Measurements from ENCODE around the gene KBTBD12. TPM values are rescaled to one million over a fixed set of nuclear protein-coding genes. Genes with fewer than 3 reads are reported as not detected.

The KBTBD12 gene
- total and polyA plus RNA-seq, 2 experiments from 2014 or later, result 0.07 TPM; not detected in 1

DNA sequence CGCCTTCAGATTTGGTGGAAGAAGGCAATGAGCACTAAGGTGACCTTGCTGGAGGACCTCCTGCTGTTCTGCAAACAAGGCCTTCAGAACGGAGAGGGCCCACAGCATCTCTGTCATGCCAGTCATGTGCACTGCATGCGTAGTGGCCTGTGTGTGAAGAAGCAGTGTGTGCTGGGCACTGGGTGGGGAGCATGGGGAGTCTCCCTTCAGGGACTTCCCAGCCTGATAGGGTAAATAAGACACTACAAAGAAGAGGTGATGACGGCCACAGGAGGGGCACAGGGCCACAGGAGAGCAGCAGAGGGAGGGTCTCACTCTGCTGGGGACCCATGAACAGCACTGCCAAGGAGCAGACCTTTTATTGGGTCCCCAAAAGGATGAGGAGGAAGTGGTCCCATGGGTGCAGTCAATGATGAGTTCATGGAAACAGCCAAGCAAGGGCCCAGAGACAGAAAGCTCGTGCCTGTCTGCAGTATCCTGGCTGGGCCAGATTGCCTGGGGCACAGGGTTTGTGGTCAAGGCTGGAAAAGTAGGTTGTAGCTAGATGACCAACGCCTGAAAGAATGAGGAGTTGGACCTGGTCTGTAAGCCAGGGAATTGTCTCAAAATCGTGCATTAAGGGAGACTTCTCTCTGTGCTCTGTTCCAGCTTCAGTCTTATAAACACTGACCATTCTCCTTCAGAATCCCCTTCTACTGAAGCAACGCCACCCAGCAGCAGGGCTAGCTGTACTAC lies 69.4 kb downstream of the KBTBD12 start:
- Histone ChIP-seq H3K27ac (no peak overlapping the region), H3K9me3 (ENCODE audit: low read depth) (no peaks in the 10 kb centered on the region), H2AFZ (no peak overlapping the region), H3K36me3 (replicated peaks; ENCODE audit: insufficient read depth, low read depth) (no peaks in the 10 kb centered on the region), H4K20me1 (ENCODE audit: insufficient read depth, poor library complexity, severe bottlenecking) (no peaks in the 10 kb centered on the region), H3K9me2 (replicated peaks; ENCODE audit: insufficient read depth) (no peaks in the 10 kb centered on the region), H3K4me3 (no peak overlapping the region), H3K79me2 (no peaks in the 10 kb centered on the region), H3K4me1 (ENCODE audit: insufficient read depth) (no peaks in the 10 kb centered on the region), H3K27me3 (no peaks in the 10 kb centered on the region), H3K4me2 (no peak overlapping the region)
- TF ChIP-seq EZH2phosphoT487 (IDR thresholded peaks at IDR 0.05; ENCODE audit: low read depth, severe bottlenecking, unreplicated experiment), result no peak
- no peak for TF ChIP-seq CTCF (IDR thresholded peaks at IDR 0.05; ENCODE audit: poor library complexity)
- no peak for TF ChIP-seq EZH2 (IDR thresholded peaks at IDR 0.05; ENCODE audit: borderline replicate concordance)
- DNase-seq (ENCODE audit: low spot score), result no peak
- 80% methylated on average over 8 of the region's 8 CpGs for WGBS (ENCODE audit: low lambda C conversion rate, missing lambda C conversion rate)

- Histone ChIP-seq H3K36me3 (replicated peaks; ENCODE audit: insufficient read depth, low read depth) (no peaks in the 10 kb centered on the region), H3K4me2 (no peak overlapping the region), H3K9me2 (replicated peaks; ENCODE audit: insufficient read depth) (no peaks in the 10 kb centered on the region), H2AFZ (no peak overlapping the region), H4K20me1 (ENCODE audit: insufficient read depth, poor library complexity, severe bottlenecking) (no peaks in the 10 kb centered on the region), H3K27ac (no peak overlapping the region), H3K27me3 (no peaks in the 10 kb centered on the region), H3K9me3 (ENCODE audit: low read depth) (no peaks in the 10 kb centered on the region), H3K4me1 (ENCODE audit: insufficient read depth) (no peaks in the 10 kb centered on the region), H3K79me2 (no peaks in the 10 kb centered on the region), H3K4me3 (no peak overlapping the region)
- TF ChIP-seq EZH2phosphoT487 (IDR thresholded peaks at IDR 0.05; ENCODE audit: low read depth, severe bottlenecking, unreplicated experiment), result no peak
- no peak for TF ChIP-seq CTCF (IDR thresholded peaks at IDR 0.05; ENCODE audit: poor library complexity)
- WGBS (ENCODE audit: low lambda C conversion rate, missing lambda C conversion rate), result 95% methylated on average over 4 of the region's 4 CpGs
- no peak for DNase-seq (ENCODE audit: low spot score)
These were observed 70.2 kb downstream of the KBTBD12 start for GRCh38 chr3:127985216-127985615.

- H3K27me3 ChIP-seq, result no peaks in the 10 kb centered on the region
- H3K4me2 ChIP-seq, result no peak overlapping the region
- no peaks in the 10 kb centered on the region for H3K36me3 ChIP-seq (replicated peaks; ENCODE audit: insufficient read depth, low read depth)
- no peaks in the 10 kb centered on the region for H3K9me2 ChIP-seq (replicated peaks; ENCODE audit: insufficient read depth)
- 95% methylated on average over 13 of the region's 13 CpGs for WGBS (ENCODE audit: low lambda C conversion rate, missing lambda C conversion rate)
- no peaks in the 10 kb centered on the region for H4K20me1 ChIP-seq (ENCODE audit: insufficient read depth, poor library complexity, severe bottlenecking)
- H3K4me1 ChIP-seq (ENCODE audit: insufficient read depth), result no peaks in the 10 kb centered on the region
- no peak overlapping the region for H3K4me3 ChIP-seq
- TF ChIP-seq EZH2 (IDR thresholded peaks at IDR 0.05; ENCODE audit: borderline replicate concordance), result no peak
- TF ChIP-seq EZH2phosphoT487 (IDR thresholded peaks at IDR 0.05; ENCODE audit: low read depth, severe bottlenecking, unreplicated experiment), result no peak
- no peak for TF ChIP-seq CTCF (IDR thresholded peaks at IDR 0.05; ENCODE audit: poor library complexity)
- no peak overlapping the region for H3K27ac ChIP-seq
- H3K9me3 ChIP-seq (ENCODE audit: low read depth), result no peaks in the 10 kb centered on the region
- no peak for DNase-seq (ENCODE audit: low spot score)
- no peak overlapping the region for H2AFZ ChIP-seq
- H3K79me2 ChIP-seq, result no peaks in the 10 kb centered on the region
These were observed 70.7 kb downstream of the KBTBD12 start for GRCh38 chr3:127985655-127986225.
